ENCODE measurements around the gene DISC1. TPM values are rescaled to one million over a fixed set of nuclear protein-coding genes. Genes with fewer than 3 reads are reported as not detected.
A peak's percentile ranks its signal among the peaks of the same experiment; 100 is the strongest.

The DISC1 gene
- total RNA-seq, 2 experiments from 2014 or later: 4.4 to 14.4 TPM

DNA sequence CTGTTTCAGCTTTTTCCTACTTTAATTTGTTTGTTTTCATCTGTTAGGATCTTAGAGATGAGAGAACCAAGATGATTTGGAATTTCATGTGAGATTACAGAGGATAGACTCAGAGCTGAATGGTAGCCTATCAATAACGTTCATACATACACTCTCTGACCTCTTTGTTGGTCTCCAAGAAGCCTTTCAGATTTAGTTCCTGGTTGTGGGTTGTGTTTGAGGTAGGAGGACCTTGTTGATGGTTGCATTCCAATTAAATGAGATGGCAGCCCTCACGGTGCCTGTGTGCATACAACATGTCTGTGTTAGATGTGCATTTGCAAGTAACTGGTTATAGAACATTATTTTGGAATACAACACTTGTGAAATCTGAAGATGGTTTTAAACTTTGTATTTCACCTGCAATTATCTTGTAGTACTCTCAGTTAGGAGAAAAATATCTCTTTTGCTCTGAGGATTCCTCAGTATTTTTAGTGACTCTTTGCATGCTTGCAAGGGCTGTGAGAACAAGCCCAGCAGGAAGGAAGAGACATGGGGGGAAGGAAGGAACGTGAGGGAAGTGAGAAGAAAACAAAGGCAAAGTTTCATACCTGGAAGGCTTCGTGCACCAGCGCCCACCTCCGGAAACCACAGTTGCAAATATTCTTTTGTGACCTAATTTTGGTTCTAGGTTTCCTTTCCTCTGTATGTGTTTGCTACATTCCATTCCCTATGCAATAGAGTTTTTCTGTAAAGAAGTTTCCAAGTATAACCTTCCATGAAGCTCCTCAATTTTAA lies 291.8 kb downstream of the DISC1 start:
- CTCF ChIA-PET: interaction anchor here (1.0 to 1.5 kb wide), 4 partner anchors 14 to 57 kb away, joined by 3 to 6 read pairs (median 6); no protein-coding TSS in a partner anchor
- ATAC-seq (peak; percentile 39), DNase-seq (peak; percentile 52)
- Mint-ChIP-seq H3K9me3 (ENCODE audit: low read depth) (peaks cover 3% of the 10 kb centered on the region), H3K4me3 (peak overlapping the region; percentile 35), H3K36me3 (peaks cover 7% of the 10 kb centered on the region), H3K27ac (peak overlapping the region; percentile 80), H3K4me1 (peaks cover 51% of the 10 kb centered on the region), H3K27me3 (no peaks in the 10 kb centered on the region)

GRCh38 chr1:231919239-231919885 lies 292.8 kb downstream of the DISC1 start:
- no peak for ATAC-seq
- CTCF ChIA-PET: interaction anchor here (0.6 to 1.5 kb wide), 5 partner anchors 13 to 406 kb away, joined by 3 to 6 read pairs (median 3); no protein-coding TSS in a partner anchor
- Mint-ChIP-seq H3K9me3 (ENCODE audit: low read depth) (no peaks in the 10 kb centered on the region), H3K4me3 (peak overlapping the region; percentile 35), H3K27me3 (no peaks in the 10 kb centered on the region), H3K4me1 (peaks cover 51% of the 10 kb centered on the region), H3K36me3 (peaks cover 6% of the 10 kb centered on the region), H3K27ac (peak overlapping the region; percentile 80)
- no peak for DNase-seq

DNA sequence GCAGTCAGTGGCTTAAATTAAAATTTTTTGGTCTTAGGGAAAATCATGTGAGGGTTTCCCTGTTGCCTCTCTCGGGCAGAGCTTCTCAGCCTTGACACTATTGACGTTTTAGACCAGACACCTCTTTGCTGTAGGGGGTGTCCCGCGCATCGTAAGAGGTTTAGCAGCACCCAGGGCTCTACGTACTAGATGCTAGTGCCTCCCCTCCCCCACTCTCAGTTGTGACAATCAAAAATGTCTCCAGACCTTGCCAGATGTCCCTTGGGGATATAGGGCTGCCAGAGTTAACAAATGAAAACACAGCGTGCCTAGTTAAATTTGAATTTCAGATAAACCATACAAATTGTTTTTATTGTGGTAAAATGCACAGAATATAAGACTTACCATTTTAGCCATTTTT lies 293.3 kb downstream of the DISC1 start:
- CTCF ChIA-PET: interaction anchor here (0.6 to 1.5 kb wide), 4 partner anchors 13 to 407 kb away, joined by 3 to 6 read pairs (median 3); no protein-coding TSS in a partner anchor

DNA sequence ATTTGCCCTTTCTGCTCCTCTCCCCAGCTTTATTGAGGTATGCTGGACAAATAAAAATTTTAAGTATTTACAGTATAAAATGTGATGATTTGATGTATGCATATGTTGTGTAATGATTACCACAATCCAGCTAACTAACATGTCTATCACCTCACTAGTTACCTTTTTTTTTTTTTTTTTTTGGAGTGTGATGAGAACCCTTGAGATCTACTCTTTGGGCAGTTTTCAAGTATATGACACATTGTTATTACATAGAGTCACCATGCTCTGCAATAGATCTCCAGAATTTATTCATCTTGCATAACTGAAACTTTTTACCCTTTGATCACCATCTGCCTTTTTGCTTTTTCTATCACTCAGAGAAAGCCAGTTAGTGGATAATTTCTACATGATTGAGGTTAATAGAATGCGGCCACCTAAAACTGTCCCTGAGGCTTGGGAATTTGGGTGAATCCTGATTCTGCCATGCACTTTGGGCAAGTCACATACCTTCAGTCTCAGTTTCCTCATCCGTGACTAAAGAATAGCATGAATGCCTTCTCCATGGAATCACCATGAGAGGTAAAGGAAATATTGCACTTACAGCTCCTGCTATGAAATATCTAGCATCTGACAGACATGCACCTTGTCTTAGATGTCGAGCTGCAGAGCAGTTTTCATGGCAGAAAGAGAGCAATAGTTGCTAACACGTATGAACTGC lies 295.2 kb downstream of the DISC1 start:
- Mint-ChIP-seq H3K36me3 (peaks cover 4% of the 10 kb centered on the region), H3K9me3 (ENCODE audit: low read depth) (no peaks in the 10 kb centered on the region), H3K4me3 (no peak overlapping the region), H3K27me3 (no peaks in the 10 kb centered on the region), H3K27ac (no peak overlapping the region), H3K4me1 (peaks cover 35% of the 10 kb centered on the region)
- no peak for DNase-seq
- ATAC-seq: no peak
- CTCF ChIA-PET: interaction anchor here (1.0 kb wide), 1 partner anchor 56 kb away, joined by 3 read pairs; no protein-coding TSS in a partner anchor

More for the DNA sequence above, 293.3 kb downstream of the DISC1 start:
- DNase-seq (no peak), ATAC-seq (no peak)
- H3K9me3 Mint-ChIP-seq (ENCODE audit: low read depth): no peaks in the 10 kb centered on the region
- peak overlapping the region; percentile 11 for H3K27ac Mint-ChIP-seq
- H3K4me3 Mint-ChIP-seq: no peak overlapping the region
- no peaks in the 10 kb centered on the region for H3K27me3 Mint-ChIP-seq
- peaks cover 47% of the 10 kb centered on the region for H3K4me1 Mint-ChIP-seq
- peaks cover 6% of the 10 kb centered on the region for H3K36me3 Mint-ChIP-seq

GRCh38 chr1:231923491-231924041 lies 297.0 kb downstream of the DISC1 start:
- no peaks in the 10 kb centered on the region for H3K9me3 Mint-ChIP-seq (ENCODE audit: low read depth)
- no peak for DNase-seq
- H3K36me3 Mint-ChIP-seq: peaks cover 4% of the 10 kb centered on the region
- ATAC-seq: no peak
- peaks cover 22% of the 10 kb centered on the region for H3K4me1 Mint-ChIP-seq
- CTCF ChIA-PET: interaction anchor here (0.8 to 1.0 kb wide), 2 partner anchors 9 kb away, joined by 3 read pairs; no protein-coding TSS in a partner anchor
- H3K27ac Mint-ChIP-seq: no peak overlapping the region
- no peaks in the 10 kb centered on the region for H3K27me3 Mint-ChIP-seq
- H3K4me3 Mint-ChIP-seq: no peak overlapping the region

- Mint-ChIP-seq H3K27ac (no peak overlapping the region), H3K4me3 (no peak overlapping the region), H3K27me3 (no peaks in the 10 kb centered on the region), H3K36me3 (peaks cover 4% of the 10 kb centered on the region), H3K9me3 (ENCODE audit: low read depth) (no peaks in the 10 kb centered on the region), H3K4me1 (peaks cover 16% of the 10 kb centered on the region)
- ATAC-seq (no peak), DNase-seq (no peak)
- CTCF ChIA-PET: interaction anchor here (0.8 kb wide), 1 partner anchor 10 kb away, joined by 3 read pairs; no protein-coding TSS in a partner anchor
These were observed 297.6 kb downstream of the DISC1 start for GRCh38 chr1:231924180-231924579.

- CTCF ChIA-PET: no interaction called here
- H3K27ac Mint-ChIP-seq: no peak overlapping the region
These were observed 299.3 kb downstream of the DISC1 start for GRCh38 chr1:231925864-231926263.

GRCh38 chr1:231926340-231926739 lies 299.8 kb downstream of the DISC1 start:
- ATAC-seq: no peak
- Mint-ChIP-seq H3K4me1 (no peaks in the 10 kb centered on the region), H3K27me3 (no peaks in the 10 kb centered on the region), H3K4me3 (no peak overlapping the region), H3K36me3 (no peaks in the 10 kb centered on the region), H3K27ac (no peak overlapping the region), H3K9me3 (ENCODE audit: low read depth) (no peaks in the 10 kb centered on the region)
- CTCF ChIA-PET: no interaction called here
- DNase-seq: no peak

More at GRCh38 chr1:231925864-231926263, 299.3 kb downstream of the DISC1 start:
- no peak for ATAC-seq
- no peak overlapping the region for H3K4me3 Mint-ChIP-seq
- no peaks in the 10 kb centered on the region for H3K9me3 Mint-ChIP-seq (ENCODE audit: low read depth)
- DNase-seq: no peak
- H3K4me1 Mint-ChIP-seq: peaks cover 2% of the 10 kb centered on the region
- no peaks in the 10 kb centered on the region for H3K27me3 Mint-ChIP-seq
- peaks cover 2% of the 10 kb centered on the region for H3K36me3 Mint-ChIP-seq

DNA sequence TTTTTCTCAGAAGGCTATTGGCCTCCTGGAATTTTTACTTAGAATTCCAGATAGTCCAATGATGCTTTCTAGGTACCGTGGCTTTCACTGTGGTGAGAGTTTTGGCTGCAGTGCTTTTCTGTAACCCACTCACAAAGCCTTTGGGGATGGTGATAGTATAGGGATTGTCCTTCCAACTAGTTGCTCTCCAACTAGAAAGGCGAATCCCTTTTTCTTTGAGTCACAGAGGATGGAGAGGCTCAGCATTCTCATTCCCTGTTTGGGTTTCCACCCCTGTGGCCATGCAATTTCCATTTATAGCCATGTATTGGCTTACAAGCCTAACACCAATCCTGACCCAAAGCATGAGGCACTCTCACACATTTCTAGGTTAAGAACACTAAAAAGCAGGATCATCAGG lies 300.3 kb downstream of the DISC1 start:
- CTCF ChIA-PET: no interaction called here
- H3K9me3 Mint-ChIP-seq (ENCODE audit: low read depth): peaks cover 2% of the 10 kb centered on the region
- no peaks in the 10 kb centered on the region for H3K27me3 Mint-ChIP-seq
- ATAC-seq (no peak), DNase-seq (no peak)
- H3K36me3 Mint-ChIP-seq: no peaks in the 10 kb centered on the region
- no peak overlapping the region for H3K27ac Mint-ChIP-seq
- H3K4me1 Mint-ChIP-seq: no peaks in the 10 kb centered on the region
- H3K4me3 Mint-ChIP-seq: no peak overlapping the region

- DNase-seq (no peak), ATAC-seq (no peak)
- no peak overlapping the region for H3K27ac Mint-ChIP-seq
- H3K4me3 Mint-ChIP-seq: no peak overlapping the region
- no peaks in the 10 kb centered on the region for H3K4me1 Mint-ChIP-seq
- H3K36me3 Mint-ChIP-seq: no peaks in the 10 kb centered on the region
- peaks cover 4% of the 10 kb centered on the region for H3K9me3 Mint-ChIP-seq (ENCODE audit: low read depth)
- CTCF ChIA-PET: no interaction called here
- H3K27me3 Mint-ChIP-seq: no peaks in the 10 kb centered on the region
These were observed 300.8 kb downstream of the DISC1 start for GRCh38 chr1:231927431-231927830.

DNA sequence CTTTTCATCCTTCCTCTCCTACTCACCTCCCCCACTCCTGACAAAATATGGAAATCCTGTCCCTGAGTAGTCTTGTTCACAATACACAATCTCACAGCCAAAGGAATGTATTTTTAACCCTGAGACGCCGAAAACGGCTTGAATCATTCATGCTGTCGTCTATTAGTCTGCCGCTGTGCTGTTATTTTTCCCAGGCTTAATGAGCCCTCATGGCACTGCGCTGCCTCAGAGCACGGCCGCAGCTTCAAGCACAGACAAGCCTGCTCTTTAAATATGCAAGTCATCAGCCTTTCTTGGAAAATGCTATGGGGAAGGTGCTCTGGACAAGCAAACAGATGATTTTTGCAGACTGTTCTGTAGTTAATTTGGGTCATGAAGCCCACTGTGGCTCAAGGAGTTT lies 302.7 kb downstream of the DISC1 start:
- H3K36me3 Mint-ChIP-seq: peaks cover 2% of the 10 kb centered on the region
- CTCF ChIA-PET: interaction anchor here (1.5 kb wide), 1 partner anchor 16 kb away, joined by 3 read pairs; no protein-coding TSS in a partner anchor

GRCh38 chr1:231930257-231930947 lies 303.8 kb downstream of the DISC1 start:
- ATAC-seq (no peak), DNase-seq (no peak)
- Mint-ChIP-seq H3K4me3 (no peak overlapping the region), H3K4me1 (no peaks in the 10 kb centered on the region), H3K27ac (no peak overlapping the region), H3K9me3 (ENCODE audit: low read depth) (peaks cover 5% of the 10 kb centered on the region), H3K36me3 (peaks cover 2% of the 10 kb centered on the region), H3K27me3 (no peaks in the 10 kb centered on the region)
- CTCF ChIA-PET: interaction anchor here (1.5 to 3.0 kb wide), 2 partner anchors 13 to 17 kb away, joined by 3 to 12 read pairs; no protein-coding TSS in a partner anchor

More for the DNA sequence above, 302.7 kb downstream of the DISC1 start:
- Mint-ChIP-seq H3K4me3 (no peak overlapping the region), H3K4me1 (no peaks in the 10 kb centered on the region), H3K9me3 (ENCODE audit: low read depth) (peaks cover 5% of the 10 kb centered on the region), H3K27ac (no peak overlapping the region), H3K27me3 (no peaks in the 10 kb centered on the region)
- ATAC-seq: no peak
- DNase-seq: no peak
